Activated T-helper 1 cell treated with anti-CD3 and anti-CD28 coated beads, Interleukin-2, amount 50 U/mL, for 16 hours (primary cell): ENCODE measurements around the gene HNRNPM.
A peak's percentile ranks its signal among the peaks of the same experiment; 100 is the strongest.

Experiments
- DNase-seq, 2 donors: peaks; one replicate each; pipeline ENCODE4 v3.0.0-alpha.2; 2020; ENCODE audit warnings: low read depth in 1 of 2, low spot score in 1 of 2

Gene HNRNPM

DNA sequence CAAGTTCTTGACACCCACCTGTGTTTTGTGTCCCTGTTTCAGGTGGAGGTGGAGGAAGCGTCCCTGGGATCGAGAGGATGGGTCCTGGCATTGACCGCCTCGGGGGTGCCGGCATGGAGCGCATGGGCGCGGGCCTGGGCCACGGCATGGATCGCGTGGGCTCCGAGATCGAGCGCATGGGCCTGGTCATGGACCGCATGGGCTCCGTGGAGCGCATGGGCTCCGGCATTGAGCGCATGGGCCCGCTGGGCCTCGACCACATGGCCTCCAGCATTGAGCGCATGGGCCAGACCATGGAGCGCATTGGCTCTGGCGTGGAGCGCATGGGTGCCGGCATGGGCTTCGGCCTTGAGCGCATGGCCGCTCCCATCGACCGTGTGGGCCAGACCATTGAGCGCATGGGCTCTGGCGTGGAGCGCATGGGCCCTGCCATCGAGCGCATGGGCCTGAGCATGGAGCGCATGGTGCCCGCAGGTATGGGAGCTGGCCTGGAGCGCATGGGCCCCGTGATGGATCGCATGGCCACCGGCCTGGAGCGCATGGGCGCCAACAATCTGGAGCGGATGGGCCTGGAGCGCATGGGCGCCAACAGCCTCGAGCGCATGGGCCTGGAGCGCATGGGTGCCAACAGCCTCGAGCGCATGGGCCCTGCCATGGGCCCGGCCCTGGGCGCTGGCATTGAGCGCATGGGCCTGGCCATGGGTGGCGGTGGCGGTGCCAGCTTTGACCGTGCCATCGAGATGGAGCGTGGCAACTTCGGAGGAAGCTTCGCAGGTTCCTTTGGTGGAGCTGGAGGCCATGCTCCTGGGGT lies 41.0 kb downstream of the HNRNPM start:
- no peak for DNase-seq

- DNase-seq, result no peak
These were observed 41.9 kb downstream of the HNRNPM start for GRCh38 chr19:8486661-8487136.

DNA sequence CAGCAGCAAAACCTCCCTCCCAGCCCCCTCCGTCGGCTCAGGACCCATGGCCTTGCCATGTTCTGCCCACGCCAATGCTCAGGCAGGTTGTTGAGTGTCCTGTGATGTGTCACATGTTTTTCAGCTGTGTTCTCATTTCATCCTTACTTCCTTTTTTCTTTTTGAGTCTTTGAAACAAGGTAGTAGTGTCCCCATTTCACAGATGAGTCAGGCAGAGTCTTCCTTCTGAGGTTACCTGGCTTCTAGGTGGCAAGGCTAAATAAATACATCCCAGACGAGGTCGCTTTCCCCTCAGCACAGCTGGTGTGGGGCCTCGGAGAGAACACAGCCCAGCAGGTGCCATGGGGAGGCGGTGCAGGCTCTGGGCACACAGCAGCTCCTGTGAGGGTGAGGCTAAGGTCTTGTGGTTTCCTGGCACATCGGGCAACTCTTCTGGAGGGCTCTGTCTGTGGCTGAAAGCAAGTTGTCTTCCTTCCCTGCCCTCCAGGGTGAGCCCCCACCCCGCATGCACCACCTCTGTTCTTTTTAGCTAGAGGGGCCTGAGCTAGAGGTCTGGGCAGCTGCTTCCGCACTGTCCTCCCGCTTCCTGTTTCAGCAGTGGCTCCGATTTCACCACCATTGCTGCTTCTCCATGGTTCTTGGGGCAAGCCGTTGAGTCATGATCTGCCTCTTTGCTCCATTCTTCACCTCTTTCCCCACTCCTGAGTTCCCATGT lies 42.5 kb downstream of the HNRNPM start:
- peak; percentile 21 to 36 for DNase-seq

GRCh38 chr19:8488365-8488764 lies 43.6 kb downstream of the HNRNPM start:
- no peak for DNase-seq

DNA sequence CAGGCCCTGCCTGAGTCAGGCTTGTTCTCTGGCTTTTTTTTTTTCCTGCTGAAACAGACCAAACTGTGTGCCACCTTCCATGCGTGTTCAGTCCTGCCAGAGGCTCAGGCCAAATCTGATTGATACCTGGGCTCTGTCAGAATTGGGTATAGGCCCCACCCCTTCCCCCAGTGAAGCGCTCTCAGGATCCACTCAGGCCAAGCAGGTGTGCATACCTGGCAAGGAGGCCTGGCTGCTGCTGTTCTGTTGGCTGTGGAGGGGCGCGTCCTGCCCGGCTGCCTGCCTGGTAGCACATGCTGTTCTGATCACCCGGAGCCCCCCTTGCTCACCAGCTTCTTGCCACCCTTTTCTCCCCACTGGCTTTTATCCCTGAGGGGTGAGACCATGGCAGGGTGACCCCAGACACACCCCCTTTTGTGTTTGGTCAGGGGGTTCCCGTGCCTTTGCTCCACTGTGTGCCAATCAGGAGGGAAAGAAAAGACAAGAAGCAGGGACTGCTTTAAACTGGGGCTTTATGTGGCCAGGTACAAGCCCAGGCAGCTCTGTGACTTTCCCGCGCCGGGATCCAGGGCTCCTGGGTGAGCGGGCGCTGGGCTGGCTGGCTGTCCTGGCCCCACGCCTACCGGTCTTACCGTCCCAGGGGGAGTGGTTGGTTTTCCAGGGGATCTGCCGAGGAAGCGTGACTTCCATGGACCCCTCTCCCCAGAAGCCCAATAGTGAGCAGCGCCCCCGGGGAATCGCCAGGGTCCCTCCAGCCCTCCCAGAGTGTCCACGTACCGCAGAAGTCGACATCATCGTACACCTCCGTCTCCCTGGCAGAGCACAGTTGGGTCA lies 45.0 kb downstream of the HNRNPM start:
- DNase-seq, result no peak

DNA sequence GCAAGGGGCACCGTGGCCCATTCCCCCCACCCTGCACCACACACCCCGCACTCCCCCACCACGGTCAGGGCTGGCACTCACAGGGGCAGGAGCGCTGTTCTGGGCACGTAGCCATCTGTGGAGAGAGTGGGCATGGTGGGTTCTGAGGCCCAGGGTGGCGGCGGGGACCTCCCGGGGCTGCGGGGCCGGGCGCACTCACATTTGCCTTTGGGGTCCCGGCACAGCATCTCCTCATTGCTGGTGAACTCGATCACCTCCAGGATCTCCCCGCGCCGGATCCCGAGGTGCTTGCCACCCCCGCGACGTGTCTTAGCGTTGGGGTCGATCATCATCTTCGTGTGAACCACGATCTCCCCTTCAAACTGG lies 45.6 kb downstream of the HNRNPM start:
- no peak for DNase-seq

GRCh38 chr19:8490873-8491272 lies 46.1 kb downstream of the HNRNPM start:
- no peak for DNase-seq

DNA sequence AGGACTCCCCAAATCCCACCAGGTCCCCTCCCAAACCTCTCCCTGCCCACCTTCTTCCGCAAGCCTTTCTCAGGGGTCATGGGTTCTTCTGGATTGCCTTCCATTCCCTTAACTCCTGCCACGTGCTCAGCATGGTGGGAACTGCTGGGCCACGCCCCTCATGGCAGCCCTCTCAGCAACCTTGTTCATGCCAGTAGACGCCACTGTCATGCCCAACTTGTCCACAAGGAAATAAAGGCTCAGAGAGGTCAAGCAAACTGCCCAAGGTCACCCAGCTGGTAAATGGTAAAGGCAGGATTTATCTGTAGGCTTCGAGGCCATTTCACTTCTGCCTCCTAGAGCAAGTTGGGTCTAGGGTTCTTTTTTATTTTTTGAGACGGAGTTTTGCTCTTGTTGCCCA lies 46.8 kb downstream of the HNRNPM start:
- no peak for DNase-seq

- no peak for DNase-seq
These were observed 49.4 kb downstream of the HNRNPM start for GRCh38 chr19:8494158-8494557.

DNA sequence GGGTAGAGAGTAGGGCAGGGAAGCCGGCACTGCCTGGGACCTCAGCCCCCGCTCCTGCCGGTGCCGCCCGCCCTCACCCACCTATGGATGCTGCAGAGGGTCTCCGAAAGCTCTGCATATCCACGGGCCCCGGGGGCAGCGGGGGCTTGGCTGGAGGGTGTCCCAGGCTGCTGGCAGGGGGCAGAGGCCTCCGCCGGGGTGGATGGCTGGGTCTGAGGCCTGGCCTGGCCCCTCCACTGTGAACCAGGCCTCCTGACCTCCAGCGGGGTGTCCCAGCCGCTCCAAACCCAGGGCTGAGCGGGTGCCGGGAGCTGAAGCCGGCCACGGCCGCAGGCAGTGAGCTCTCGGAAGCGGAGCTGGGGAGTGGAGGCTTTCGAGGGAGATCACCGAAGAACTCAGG lies 53.5 kb downstream of the HNRNPM start:
- DNase-seq, result no peak

- no peak for DNase-seq
These were observed 54.5 kb downstream of the HNRNPM start for GRCh38 chr19:8499048-8499833.

DNA sequence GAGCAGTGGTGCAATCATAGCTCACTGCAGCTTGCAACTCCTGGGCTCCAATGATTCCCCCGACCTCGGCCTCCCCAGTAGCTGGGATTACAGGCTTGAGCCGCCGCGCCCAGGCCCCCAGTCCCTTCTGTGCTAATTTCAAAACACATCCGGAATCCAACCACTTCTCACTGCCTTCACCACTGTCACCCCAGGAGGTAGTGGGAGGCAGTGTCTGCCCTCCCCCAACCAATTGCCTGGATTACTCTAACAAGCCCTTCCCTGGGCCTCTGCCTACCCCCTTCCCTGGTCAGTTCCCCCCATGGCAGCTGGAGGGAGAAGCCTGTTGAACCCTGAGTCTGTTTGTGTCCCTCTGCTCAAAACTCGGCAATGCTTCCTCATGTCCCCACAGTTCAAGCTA lies 55.4 kb downstream of the HNRNPM start:
- no peak for DNase-seq

- no peak for DNase-seq
These were observed 56.7 kb downstream of the HNRNPM start for GRCh38 chr19:8501516-8501915.

- DNase-seq, result no peak
These were observed 57.2 kb downstream of the HNRNPM start for GRCh38 chr19:8501981-8502380.

- DNase-seq, result no peak
These were observed 58.7 kb downstream of the HNRNPM start for GRCh38 chr19:8503510-8503909.

DNA sequence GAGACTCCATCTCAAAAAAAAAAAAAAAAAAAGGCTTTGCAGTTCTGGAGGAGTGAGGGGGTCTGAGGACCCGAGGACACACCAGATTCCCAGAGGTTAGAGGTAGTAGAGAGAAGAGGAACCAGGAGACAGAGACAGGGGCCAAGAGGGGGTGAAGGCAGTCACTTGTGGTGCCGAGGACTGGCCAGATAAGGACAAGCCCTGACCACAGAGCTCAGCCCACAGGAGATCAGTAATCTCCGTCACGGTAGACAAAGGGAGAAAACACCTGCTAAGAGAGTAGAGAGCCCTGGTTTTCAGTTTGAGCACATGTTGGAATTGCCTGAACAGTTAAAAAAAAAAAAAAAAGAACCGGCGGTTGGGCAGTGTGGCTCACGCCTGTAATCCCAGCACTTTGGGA lies 59.4 kb downstream of the HNRNPM start:
- no peak for DNase-seq

GRCh38 chr19:8504919-8505318 lies 60.1 kb downstream of the HNRNPM start:
- DNase-seq, result no peak

- peak; percentile 43 to 58 for DNase-seq
These were observed 61.1 kb downstream of the HNRNPM start for GRCh38 chr19:8505680-8506401.

DNA sequence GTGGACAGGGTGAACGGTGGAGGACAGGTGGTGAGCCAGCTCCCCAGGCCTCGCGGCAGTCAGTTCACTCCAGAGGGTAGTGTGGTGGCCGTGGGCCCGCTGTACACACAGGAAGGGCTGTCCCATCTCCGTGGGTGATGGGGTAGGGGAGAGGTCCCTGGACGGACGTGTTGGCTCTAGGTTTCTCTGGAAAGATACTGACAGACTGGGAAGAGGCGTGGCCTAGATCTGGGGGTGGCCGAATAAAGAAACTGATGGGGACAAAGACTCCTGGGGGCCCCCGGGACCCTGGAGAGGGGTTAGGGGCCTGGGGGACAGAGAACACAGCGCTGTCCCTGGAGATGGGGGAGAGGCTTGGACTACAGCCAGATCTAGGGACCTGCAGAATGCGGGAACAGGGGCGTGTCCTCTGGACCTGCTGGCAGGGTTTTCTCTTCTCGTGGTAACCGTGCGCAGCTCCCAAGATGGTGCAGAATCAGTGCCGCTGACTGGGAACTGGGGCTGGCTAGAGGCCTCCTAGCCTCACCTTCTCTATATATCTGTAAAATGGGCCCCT lies 61.7 kb downstream of the HNRNPM start:
- DNase-seq, result no peak

GRCh38 chr19:8510589-8511115 lies 65.9 kb downstream of the HNRNPM start:
- DNase-seq, result no peak
